IPS-18a (cell line): ENCODE results near the gene HOXB9.

ENCODE experiments used
- H3K27ac ChIP-seq: one replicate; pipeline ENCODE4 v1.5.1; 2013; ENCODE audit warnings: low read length
- H3K27me3 ChIP-seq: one replicate; pipeline ENCODE4 v1.6.1; 2013; ENCODE audit warnings: mild to moderate bottlenecking, low read length; ENCODE audit not compliant: control insufficient read depth, insufficient read depth
- H3K36me3 ChIP-seq: one replicate; pipeline ENCODE4 v1.6.1; 2013; ENCODE audit warnings: low read depth, low read length; ENCODE audit not compliant: control insufficient read depth
- H3K4me1 ChIP-seq: one replicate; pipeline ENCODE4 v1.6.1; 2013; ENCODE audit warnings: low read depth, low read length; ENCODE audit not compliant: control insufficient read depth
- H3K4me3 ChIP-seq: one replicate; pipeline ENCODE4 v1.5.1; 2013; ENCODE audit warnings: low read length
- H3K9ac ChIP-seq: one replicate; pipeline ENCODE4 v1.6.1; 2013; ENCODE audit warnings: mild to moderate bottlenecking, low read length, moderate library complexity
- H3K9me3 ChIP-seq: one replicate; pipeline ENCODE4 v1.6.1; 2013; ENCODE audit warnings: low read depth, low read length; ENCODE audit not compliant: control insufficient read depth

Gene HOXB9

DNA sequence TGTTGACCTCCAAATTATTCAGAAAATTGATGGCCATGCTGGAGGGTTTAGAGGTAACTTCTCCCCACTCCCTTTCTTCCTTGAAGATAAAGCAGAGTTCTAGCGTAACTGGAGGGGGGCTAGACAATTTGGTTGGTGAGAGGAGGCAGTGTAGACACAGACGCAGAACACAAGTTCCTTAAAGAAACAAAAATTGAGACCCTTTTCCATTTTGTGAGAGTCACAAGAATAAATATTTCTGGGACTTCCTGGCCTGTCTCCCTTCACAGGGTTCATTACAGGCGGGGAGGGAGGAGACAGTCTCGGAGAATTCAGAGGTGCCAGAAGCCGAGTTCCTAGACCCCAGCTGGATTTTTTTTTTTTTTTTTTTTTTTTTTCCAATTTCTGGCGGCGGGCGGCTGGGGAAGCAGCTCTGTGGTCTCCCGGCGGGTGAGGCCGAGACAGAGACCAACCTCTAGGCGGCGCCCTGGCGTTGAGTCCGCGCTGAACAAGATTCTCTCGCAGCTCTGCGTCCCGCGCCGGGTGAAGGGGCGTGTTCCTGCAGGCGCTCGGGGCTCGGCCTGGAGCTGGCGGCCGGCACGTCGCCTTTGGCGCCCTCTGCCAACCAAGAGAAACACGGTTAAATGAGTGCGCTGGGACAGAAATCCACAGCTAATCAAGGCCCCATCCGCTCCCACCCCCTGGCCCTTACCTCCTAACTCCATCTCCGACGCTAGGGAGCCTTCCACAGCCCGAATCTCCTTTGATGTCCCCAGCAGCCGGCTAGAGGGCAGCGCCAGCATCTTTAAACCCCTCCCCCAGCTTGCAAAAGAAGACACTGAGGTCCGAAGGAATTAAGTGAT, 10.2 kb upstream of the HOXB9 start:
- no peaks in the 10 kb centered on the region for H3K9me3 ChIP-seq
- no peak overlapping the region for H3K27ac ChIP-seq
- no peak overlapping the region for H3K4me3 ChIP-seq
- H3K4me1 ChIP-seq: no peaks in the 10 kb centered on the region
- H3K27me3 ChIP-seq: peaks cover 100% of the 10 kb centered on the region
- no peak overlapping the region for H3K9ac ChIP-seq
- H3K36me3 ChIP-seq: no peaks in the 10 kb centered on the region

DNA sequence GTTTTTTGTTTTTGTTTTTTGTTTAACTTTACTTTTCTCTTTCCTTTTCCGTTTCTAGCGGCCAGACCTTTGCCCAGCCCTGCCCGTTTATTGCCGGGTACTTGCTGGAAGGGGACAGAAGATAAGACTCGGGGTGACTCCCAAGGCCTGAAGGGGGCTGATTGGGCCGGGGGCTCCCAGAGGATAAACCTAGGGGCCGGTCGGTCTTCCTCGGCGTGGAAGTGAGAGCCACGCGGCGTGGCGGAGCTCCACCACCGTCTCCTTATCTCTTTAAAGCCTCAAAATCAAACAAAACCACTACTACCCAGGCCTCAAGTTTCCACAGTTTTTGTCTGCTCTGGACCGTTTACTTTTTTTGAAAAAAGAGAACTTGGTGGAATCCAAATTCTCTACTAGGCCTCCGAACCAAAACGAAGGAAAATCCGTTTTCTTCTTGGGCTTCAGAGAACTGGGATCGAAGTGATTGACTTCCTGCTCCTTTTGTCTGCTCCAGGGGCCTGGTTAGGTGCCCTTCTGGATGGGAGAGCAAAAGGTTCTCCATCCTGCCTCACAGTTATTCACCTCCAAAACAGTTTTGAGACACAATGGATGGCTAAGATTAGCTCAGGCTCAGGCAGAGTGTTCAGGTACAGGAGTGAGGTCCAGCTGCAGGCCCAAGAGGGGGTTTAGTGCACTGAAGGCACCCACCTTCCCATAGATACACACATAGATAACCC, 8.5 kb upstream of the HOXB9 start:
- Histone ChIP-seq H3K9me3 (no peaks in the 10 kb centered on the region), H3K9ac (no peak overlapping the region), H3K4me1 (no peaks in the 10 kb centered on the region), H3K36me3 (no peaks in the 10 kb centered on the region), H3K27me3 (peaks cover 100% of the 10 kb centered on the region), H3K4me3 (no peak overlapping the region), H3K27ac (no peak overlapping the region)

DNA sequence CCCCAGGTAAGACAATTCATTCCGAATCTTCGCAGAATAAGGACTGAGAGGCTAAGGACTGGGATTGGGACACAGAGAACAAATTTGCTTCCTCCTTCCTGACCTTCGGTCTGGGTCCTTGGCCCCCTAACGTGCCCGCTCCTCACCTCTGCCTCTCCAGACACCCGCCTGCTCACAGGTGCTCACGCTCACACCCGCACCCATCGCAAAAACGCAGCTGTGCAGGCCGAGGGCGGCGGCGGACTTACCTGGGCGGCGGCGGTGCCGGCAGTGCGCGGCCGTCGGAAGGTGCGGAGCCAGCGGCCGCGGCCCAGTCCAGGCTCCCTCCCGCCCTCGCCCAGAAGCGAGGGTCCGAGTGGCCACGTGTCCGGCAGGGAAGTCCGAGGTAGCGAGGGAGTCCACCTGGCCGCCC, 7.1 kb upstream of the HOXB9 start:
- Histone ChIP-seq H3K27me3 (peaks cover 100% of the 10 kb centered on the region), H3K9me3 (no peaks in the 10 kb centered on the region), H3K27ac (no peak overlapping the region), H3K9ac (no peak overlapping the region), H3K4me1 (no peaks in the 10 kb centered on the region), H3K4me3 (no peak overlapping the region), H3K36me3 (no peaks in the 10 kb centered on the region)

- no peak overlapping the region for H3K4me3 ChIP-seq
- no peaks in the 10 kb centered on the region for H3K9me3 ChIP-seq
- H3K9ac ChIP-seq: no peak overlapping the region
- H3K4me1 ChIP-seq: no peaks in the 10 kb centered on the region
- no peaks in the 10 kb centered on the region for H3K36me3 ChIP-seq
- no peak overlapping the region for H3K27ac ChIP-seq
- peaks cover 100% of the 10 kb centered on the region for H3K27me3 ChIP-seq
Measured at GRCh38 chr17:48632579-48633265, 6.6 kb upstream of the HOXB9 start.

DNA sequence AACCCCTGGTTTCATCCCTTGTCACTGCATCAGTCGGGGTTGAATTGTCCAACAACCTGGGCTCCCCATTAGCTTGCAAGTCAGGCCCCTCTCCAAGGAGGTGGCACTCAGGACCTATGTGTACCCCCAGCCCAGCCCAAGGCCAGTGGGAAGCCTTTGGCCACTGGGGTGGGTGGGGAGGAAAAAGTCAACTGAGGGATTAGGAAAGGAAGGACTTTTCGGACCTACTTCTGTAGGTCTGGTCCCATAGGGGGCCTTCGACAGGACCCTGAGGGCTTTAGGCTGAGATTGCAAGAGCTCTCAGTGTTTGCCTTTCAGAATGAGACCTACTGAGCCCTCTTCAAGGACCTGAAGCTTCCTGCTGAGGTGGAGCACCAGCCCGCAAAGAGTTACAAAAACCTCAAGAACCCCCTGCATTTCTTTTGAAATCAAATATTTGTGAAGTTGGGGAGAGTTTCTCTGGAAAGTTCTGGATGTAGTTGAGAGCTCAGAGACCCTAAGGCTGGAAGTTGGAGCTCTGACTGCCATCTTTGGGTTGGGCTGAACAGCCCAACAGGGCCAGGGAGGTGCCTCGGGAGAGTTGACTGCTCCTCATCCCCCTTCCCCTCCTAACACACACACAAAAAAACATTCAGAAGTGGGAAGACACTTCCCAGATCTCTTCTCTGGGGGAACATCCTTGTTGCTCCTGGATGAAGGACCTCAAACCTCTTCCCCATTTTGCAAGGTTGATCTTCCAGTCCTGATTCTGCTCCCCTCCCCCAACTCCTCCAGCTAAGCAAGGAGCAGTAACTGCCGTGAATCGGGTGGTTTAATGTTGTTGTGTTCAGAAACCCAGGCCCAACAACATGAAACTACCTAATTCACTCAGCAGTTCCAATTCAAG, 5.8 kb upstream of the HOXB9 start:
- H3K9me3 ChIP-seq: no peaks in the 10 kb centered on the region
- no peaks in the 10 kb centered on the region for H3K36me3 ChIP-seq
- H3K27ac ChIP-seq: no peak overlapping the region
- H3K4me1 ChIP-seq: no peaks in the 10 kb centered on the region
- H3K9ac ChIP-seq: no peak overlapping the region
- no peak overlapping the region for H3K4me3 ChIP-seq
- H3K27me3 ChIP-seq: peaks cover 100% of the 10 kb centered on the region

GRCh38 chr17:48630925-48631692, 5.0 kb upstream of the HOXB9 start:
- Histone ChIP-seq H3K27me3 (peaks cover 100% of the 10 kb centered on the region), H3K4me3 (no peak overlapping the region), H3K27ac (no peak overlapping the region), H3K36me3 (no peaks in the 10 kb centered on the region), H3K9ac (no peak overlapping the region), H3K9me3 (no peaks in the 10 kb centered on the region), H3K4me1 (no peaks in the 10 kb centered on the region)

DNA sequence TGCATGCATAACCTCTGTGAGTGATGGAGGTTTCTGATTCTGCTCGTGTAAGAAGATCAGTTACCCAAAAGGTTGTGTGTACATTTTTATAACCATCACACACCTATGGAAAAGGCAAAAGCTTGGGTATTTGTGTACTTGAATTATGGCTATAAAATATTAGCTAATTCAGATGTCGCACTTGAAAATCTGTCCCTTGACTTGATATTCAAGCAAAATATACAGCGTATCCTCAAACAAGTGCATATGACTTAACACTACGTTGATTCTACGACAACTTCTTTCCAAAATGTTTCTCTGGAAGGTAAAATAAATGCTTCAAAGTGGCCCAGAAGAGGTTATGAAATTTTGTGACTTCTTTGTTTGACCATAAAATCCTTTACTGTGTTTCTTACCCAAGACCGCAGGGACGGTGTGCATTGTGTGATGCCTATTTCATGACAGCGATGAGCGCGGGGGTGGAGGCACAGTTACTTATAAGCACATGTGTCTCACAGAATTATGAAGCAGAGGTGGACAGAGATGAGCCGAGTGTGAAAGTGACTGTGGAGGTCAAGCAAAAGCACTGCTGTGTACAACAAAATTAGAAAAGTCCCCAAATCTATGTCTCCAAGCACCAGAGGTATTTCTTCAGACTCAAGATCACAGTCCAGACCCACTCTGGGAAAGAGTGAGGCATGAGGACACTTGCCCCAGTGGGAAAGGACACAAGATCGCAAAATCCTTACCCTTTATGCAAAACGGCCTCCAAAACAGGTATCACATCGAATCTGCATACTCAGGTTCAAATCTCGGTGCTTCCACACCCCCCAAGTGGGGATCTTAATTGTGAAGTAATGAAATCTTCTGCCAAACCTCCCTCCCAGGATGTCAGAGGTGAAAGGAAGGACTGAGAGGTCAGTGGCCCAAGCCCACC, 4.1 kb upstream of the HOXB9 start:
- H3K4me3 ChIP-seq: no peak overlapping the region
- no peaks in the 10 kb centered on the region for H3K36me3 ChIP-seq
- H3K9me3 ChIP-seq: no peaks in the 10 kb centered on the region
- H3K9ac ChIP-seq: no peak overlapping the region
- H3K27me3 ChIP-seq: peaks cover 100% of the 10 kb centered on the region
- no peak overlapping the region for H3K27ac ChIP-seq
- no peaks in the 10 kb centered on the region for H3K4me1 ChIP-seq

GRCh38 chr17:48629411-48629759, 3.2 kb upstream of the HOXB9 start:
- no peak overlapping the region for H3K27ac ChIP-seq
- no peak overlapping the region for H3K9ac ChIP-seq
- no peaks in the 10 kb centered on the region for H3K36me3 ChIP-seq
- no peaks in the 10 kb centered on the region for H3K4me1 ChIP-seq
- H3K4me3 ChIP-seq: no peak overlapping the region
- H3K9me3 ChIP-seq: no peaks in the 10 kb centered on the region
- H3K27me3 ChIP-seq: peaks cover 100% of the 10 kb centered on the region

DNA sequence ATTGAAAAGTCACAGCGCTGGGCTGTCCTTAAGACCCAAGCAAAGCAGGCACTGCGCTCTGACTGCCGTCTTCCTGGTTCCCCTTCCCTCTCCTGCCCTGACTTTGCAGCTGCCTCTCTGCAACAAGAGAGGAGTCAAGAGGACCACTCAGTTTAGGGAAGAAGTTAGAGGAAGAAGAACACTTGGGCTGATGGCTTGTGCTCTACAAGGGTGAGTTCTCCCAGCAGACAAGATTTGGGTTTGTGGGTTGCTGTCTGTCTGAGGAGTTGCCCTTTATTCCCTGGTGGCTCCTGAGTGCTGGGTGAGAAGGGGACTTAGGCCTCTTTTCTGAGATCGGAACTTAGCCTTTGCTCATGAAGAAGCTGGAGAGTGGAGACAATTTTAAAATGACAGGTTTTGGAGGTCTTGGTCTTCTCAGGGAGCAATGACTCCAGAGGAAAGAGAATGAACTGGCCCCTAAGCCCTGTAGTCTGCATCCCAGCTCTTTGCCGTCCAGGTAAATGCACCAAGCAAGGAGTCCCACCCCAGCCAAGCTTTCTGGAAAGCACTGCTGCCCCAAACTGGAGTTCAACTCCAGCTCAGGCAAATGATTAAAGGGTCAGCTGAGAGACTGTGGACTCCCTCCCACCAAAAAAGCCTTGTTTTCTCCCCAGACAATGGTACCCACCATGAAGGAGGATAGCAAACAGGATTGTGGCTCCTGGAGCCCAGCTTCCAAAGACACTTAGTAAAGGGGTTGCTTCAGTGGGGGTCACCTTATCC, 2.7 kb upstream of the HOXB9 start:
- Histone ChIP-seq H3K36me3 (no peaks in the 10 kb centered on the region), H3K4me3 (no peak overlapping the region), H3K9ac (no peak overlapping the region), H3K27ac (no peak overlapping the region), H3K27me3 (peaks cover 100% of the 10 kb centered on the region), H3K9me3 (no peaks in the 10 kb centered on the region), H3K4me1 (no peaks in the 10 kb centered on the region)
